NCI-H446 (cell line): ENCODE results near the gene SHC4.
"Not testable (repeated sequence)": the region's sequence is repeated elsewhere in the genome, so short reads cannot be mapped to it uniquely, and the experiment has no call there.

Source experiments
- DNase-seq, 2 experiments: peaks; one replicate each; lab custom pipeline; 2025; lab: John Stamatoyannopoulos, UW

SHC4 gene, protein sequence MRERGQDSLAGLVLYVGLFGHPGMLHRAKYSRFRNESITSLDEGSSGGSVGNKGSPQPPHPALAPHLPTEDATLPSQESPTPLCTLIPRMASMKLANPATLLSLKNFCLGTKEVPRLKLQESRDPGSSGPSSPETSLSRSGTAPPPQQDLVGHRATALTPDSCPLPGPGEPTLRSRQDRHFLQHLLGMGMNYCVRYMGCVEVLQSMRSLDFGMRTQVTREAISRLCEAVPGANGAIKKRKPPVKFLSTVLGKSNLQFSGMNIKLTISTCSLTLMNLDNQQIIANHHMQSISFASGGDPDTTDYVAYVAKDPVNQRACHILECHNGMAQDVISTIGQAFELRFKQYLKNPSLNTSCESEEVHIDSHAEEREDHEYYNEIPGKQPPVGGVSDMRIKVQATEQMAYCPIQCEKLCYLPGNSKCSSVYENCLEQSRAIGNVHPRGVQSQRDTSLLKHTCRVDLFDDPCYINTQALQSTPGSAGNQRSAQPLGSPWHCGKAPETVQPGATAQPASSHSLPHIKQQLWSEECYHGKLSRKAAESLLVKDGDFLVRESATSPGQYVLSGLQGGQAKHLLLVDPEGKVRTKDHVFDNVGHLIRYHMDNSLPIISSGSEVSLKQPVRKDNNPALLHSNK

GRCh38 chr15:48963524-48964113 lies at the start of gene SHC4:
Gene SHC4, minus strand, starts transcription at chr15:48963919. Its CDS starts 904 bp downstream, at chr15:48963015.
- peak; percentile 80 to 83 for DNase-seq

- DNase-seq: no peak
Observed at GRCh38 chr15:48999314-48999713, 35.6 kb upstream of the SHC4 start.

GRCh38 chr15:48996276-48996675 lies 32.6 kb upstream of the SHC4 start:
- DNase-seq: no peak

- DNase-seq: no peak
Observed at GRCh38 chr15:48993380-48993779, 29.7 kb upstream of the SHC4 start.

DNA sequence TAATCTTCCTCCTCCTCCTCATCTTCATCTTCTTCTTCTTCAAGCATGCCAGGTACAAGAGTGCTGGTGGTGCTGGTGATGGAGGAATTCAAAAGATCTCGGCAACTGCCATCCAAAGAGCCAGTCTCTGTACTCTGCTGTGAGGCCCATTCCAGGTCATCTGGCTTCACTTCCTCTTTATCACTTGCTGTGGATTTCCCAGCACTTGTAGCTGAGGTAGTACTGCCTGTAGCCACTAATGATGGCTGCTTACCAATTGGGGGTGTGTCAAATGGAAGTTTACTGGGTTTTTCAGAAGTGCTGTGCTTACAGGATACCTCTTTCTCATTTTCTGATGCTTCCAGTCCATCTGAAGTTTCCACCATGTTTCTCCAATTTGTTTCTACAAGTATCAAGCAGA lies 28.8 kb upstream of the SHC4 start:
- DNase-seq: no peak

- no peak for DNase-seq
Observed at GRCh38 chr15:48992096-48992495, 28.4 kb upstream of the SHC4 start.

- DNase-seq: no peak
Observed at GRCh38 chr15:48989170-48989569, 25.5 kb upstream of the SHC4 start.

- DNase-seq: no peak
Observed at GRCh38 chr15:48987142-48987541, 23.4 kb upstream of the SHC4 start.

DNA sequence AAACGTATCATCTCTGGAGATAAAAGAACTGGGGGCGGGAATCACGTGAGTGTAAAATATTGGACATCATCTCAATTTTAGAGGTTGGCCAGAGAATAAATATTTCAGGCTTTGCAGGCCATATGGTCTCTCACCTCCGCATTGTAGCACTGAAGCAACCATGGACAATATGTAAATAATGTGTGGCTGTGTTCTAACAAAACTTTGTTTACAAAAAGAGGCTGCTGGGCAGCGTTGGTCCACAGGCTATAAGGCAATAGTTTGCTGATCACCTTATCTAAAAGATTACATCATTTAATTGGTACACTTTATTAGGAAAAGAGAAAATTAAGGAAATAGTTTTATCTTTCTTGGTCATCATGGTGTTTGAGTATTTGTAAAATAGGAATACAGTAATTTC lies 22.5 kb upstream of the SHC4 start:
- DNase-seq: no peak

GRCh38 chr15:48985516-48985915 lies 21.8 kb upstream of the SHC4 start:
- DNase-seq: no peak

DNA sequence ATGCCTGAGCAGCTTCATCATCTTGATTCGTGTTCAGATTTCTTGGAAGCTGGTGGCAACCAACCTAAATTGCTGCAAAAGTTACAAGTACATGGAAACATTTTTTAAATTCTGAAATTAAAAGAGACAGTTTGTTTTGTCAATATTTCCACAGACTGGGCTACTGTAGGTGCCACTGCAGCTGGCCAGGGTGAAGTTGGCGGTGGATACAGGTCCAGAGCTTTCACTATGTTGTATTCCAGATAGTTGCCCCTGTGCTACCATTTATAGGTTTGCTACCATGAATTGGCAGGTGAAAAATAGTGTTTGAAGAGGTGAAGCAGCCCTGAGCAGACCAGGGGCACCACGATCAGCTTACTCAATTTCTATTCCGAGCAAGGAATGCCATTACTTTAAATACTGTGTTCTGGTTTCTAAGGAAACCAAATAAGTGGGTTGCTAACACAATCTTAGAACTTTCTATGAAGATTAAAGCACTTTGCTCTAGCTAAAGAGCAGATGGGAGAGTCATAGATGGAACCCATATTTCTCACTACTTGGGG lies 21.2 kb upstream of the SHC4 start:
- DNase-seq: no peak

- DNase-seq: no peak
Observed at GRCh38 chr15:48984021-48984710, 20.4 kb upstream of the SHC4 start.

DNA sequence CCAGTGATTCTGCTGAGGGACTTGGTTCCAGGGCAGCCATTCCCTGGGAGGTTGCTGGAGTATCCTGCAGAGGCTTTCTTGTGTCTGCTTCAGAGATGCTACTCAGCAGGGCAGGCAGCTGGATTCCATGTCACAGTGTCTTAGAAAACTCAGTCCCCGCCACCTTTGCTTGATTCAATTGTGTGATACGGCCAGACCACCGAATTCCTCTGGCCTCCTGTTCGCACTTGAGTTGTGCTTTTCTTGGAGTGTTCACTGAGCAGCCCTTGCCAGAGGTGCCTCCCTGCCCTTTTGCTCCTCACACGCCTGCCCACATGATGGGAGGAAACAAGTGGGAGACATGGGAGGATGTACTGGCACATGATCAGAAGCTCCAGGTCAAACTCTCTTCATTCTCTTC lies 19.6 kb upstream of the SHC4 start:
- no peak for DNase-seq

GRCh38 chr15:48981941-48982340 lies 18.2 kb upstream of the SHC4 start:
- DNase-seq: no peak

DNA sequence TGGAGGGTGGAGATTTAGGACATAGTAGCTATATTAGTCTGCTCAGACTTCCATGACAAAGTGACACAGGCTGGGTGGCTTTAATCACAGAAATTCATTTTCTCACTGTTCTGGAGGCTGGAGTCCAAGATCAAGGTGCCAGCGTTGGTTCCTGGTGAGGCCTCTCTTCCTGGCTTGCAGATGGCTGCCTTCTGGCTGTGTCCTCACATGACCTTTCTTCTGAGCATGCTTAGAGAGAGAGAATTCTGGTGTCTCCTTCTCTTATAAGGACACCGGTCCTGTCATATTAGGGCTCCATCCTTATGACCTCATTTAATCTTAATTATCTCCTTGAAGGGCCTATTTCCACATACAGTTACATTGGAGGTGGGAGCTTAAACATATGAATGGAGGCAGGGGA lies 14.9 kb upstream of the SHC4 start:
- DNase-seq: no peak

DNA sequence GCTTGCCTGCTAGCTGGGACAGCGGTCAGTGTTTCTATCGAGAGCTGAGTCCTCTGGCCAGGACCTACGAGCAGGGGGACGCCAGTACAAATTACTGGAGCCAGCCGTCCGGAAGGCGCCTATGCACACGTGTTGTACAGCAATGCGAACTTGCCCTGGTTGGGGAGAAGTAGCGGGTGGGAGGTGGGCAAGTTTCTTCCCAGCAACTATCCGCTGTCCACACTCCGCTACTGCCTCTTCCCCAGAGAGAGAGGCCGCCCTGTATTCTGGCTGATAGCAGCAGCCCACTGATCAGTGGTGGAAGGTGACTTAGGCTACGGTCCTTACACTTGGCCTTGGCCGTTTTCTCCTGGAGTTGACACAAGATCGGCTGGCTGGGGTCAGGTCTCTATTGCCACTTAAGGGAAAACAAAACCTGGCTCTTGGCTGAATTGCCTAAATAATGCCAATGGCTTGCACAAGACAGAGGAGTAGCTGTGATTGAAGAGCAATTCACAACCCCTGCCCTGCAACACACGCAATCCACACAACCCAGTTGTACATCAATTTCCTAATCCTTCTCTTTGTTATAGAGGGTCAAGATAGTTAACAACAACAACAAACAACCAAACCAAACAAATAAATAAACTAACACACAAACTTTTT lies 12.8 kb upstream of the SHC4 start:
- no peak for DNase-seq

GRCh38 chr15:48975472-48976419 lies 12.0 kb upstream of the SHC4 start:
- DNase-seq: peak; percentile 31 to 87

DNA sequence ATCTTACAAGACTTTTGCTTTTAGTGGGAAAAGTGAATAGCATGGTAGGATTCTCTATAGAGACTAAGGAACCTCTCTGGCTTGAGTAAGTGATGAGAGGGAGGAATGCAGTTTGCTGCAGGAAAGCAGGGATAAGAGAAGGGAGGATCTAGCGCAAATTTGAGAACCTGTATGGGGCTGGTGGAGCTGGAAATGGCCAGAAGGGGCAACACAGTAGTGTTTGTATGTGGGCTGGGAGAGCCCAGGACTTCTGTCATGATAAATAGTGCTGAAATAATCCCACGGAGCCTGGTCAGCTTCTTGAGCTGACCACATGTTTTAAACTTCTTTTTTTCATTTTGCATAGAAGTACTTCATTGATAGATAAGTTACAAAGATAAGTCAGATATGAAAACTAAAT lies 11.2 kb upstream of the SHC4 start:
- no peak for DNase-seq

GRCh38 chr15:48972750-48973503 lies 9.2 kb upstream of the SHC4 start:
- DNase-seq: no peak

DNA sequence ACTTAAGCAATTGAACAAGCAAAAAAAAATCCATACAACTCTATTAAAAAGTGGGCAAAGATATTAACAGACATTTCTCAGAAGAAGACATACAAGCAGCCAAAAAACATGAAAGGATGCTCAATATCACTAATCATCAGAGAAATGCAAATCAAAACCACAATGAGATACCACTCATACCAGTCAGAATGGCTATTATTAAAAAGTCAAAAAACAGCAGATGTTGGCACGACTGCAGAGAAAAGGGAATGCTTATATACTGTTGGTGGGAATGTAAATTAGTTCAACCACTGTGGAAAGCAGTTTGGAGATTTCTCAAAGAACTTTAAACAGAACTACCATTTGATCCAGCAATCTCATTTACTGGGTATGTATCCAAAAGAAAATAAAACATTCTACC lies 7.2 kb upstream of the SHC4 start:
- DNase-seq: not testable (repeated sequence)
